GM10248 (cell line): ENCODE results near the gene ASIC2.

ENCODE experiments used
- CTCF ChIA-PET: fragments of 300-600 bp; sonication (Branson Sonifier 250); formaldehyde crosslinking; extraction: SDS; loops from one replicate; lab custom pipeline; 2021; ENCODE audit warnings: antibody characterized with exemption; lab: Yijun Ruan, JAX
- POLR2A ChIA-PET: fragments of 350-650 bp; sonication (Branson Sonifier 250); formaldehyde crosslinking; extraction: SDS; loops from one replicate; lab custom pipeline; 2020; ENCODE audit warnings: antibody characterized with exemption; lab: Yijun Ruan, JAX
- DNase-seq: peaks from one replicate; pipeline ENCODE4 v3.0.0; 2012; ENCODE audit errors: extremely low spot score
- TF ChIP-seq, protein P1 (sequence below): IDR thresholded peaks from 2 replicates; pipeline ENCODE4 v1.5.1; 2012; ENCODE audit warnings: mild to moderate bottlenecking, low read depth; ENCODE audit errors: extremely low read depth, missing control alignments, control extremely low read depth

ASIC2 gene

DNA sequence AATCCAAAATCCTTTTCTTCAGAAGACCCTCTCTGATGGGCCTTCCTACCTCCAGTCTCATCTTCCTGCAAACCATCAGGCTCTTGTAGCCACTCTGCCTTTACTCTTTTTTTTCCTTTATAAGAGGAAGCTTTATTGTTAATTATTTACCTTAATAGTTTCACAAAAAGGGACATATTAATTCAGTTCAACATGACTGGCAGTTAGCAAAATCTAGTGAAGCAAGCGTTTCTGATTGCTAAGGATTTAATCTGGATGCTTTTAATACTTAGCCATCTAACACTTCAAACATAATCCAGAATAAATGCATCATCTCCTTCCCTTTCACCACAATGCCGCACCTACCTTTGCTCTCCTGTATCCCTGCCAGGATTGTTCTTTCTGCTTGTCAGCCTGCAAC, 239.4 kb downstream of the ASIC2 start:
- TF ChIP-seq, protein P1, sequence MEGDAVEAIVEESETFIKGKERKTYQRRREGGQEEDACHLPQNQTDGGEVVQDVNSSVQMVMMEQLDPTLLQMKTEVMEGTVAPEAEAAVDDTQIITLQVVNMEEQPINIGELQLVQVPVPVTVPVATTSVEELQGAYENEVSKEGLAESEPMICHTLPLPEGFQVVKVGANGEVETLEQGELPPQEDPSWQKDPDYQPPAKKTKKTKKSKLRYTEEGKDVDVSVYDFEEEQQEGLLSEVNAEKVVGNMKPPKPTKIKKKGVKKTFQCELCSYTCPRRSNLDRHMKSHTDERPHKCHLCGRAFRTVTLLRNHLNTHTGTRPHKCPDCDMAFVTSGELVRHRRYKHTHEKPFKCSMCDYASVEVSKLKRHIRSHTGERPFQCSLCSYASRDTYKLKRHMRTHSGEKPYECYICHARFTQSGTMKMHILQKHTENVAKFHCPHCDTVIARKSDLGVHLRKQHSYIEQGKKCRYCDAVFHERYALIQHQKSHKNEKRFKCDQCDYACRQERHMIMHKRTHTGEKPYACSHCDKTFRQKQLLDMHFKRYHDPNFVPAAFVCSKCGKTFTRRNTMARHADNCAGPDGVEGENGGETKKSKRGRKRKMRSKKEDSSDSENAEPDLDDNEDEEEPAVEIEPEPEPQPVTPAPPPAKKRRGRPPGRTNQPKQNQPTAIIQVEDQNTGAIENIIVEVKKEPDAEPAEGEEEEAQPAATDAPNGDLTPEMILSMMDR = no peak
- POLR2A ChIA-PET = no interaction called here
- CTCF ChIA-PET = interaction anchor here (0.9 to 3.4 kb wide), 3 partner anchors 11 to 20 kb away, joined by 3 to 15 read pairs (median 3); no protein-coding TSS in a partner anchor
- no peak for DNase-seq

DNA sequence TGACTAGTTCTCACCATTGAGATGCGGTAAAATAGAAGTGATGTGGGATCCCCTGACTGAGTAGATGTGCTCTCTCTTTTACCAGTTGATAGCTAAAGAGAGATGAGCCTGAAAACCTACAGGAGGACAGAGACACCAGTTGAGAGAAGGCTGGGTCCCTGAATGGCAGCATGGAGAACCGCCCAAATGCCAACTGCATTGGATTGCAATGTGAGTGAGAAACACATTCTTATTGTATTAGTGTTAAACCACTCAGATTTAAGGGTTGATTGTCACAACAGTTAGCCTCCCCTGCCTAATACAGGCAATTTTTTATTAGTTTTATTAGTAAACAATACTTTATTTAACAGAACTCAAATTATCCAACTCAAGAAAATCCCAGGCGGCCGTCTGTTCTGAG, 240.2 kb downstream of the ASIC2 start:
- ChIA-PET CTCF (interaction anchor here (0.9 to 3.4 kb wide), 2 partner anchors 10 to 15 kb away, joined by 3 to 15 read pairs; no protein-coding TSS in a partner anchor), POLR2A (no interaction called here)
- no peak for DNase-seq
- TF ChIP-seq, protein P1 = no peak

DNA sequence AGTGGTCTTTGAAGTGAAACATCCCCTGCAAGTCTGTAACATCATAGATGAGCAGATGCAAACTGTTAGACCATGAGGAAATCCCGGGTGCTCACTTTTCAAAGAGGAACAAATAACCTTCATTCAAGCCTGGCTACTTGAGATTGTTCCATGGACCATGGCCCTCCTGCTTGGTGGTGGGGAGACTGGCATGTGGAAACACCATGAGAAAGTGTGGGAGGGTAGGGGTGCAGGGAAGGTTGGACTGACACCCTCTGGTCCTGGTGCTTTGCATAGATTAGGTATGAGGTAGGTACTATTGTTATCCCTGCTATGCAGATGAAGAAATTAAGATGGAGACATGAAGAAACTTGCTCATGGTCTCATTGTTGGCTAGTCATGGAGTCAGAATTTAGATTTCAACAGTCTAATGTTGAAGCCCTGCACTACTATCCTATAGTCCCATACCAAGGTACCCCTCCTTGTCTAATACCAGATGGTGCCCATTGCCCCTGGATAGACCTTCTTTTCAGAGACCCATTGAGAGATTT, 242.4 kb downstream of the ASIC2 start:
- no peak for DNase-seq
- POLR2A ChIA-PET = no interaction called here
- TF ChIP-seq, protein P1 = no peak
- CTCF ChIA-PET = interaction anchor here (1.5 to 3.4 kb wide), 6 partner anchors 8 to 25 kb away, joined by 4 to 15 read pairs (median 8); no protein-coding TSS in a partner anchor

DNA sequence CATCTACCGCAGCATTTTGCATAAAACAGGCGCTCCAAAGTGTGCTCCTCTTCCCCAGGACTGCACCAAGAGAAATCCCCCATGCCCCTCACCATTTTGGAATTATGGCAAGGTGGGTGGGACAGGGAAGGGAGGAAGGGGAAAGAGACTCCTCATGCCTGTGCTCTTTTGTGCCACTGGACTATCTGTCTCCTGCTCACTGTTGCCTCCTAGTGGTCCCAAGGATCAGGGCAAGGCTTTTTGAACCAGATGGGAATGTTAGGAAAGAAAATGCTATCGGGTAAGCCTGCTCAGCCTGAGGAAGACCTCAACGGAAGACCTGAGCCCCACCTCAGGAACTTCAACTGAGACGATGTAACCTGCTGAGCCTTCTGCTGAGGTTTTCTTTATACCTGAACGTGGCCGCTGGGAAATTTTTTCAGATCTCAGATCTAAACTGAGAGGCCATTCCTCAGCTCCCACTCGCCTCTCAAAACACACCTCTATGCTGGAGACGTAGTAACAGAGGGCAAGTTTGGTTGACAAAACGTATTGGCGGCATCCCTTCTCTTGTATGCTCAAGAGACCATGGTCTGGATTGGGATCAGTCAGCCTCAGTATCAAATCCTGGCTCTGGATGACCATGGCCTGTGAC, 243.2 kb downstream of the ASIC2 start:
- CTCF ChIA-PET = interaction anchor here (0.9 to 2.4 kb wide), 11 partner anchors 8 to 238 kb away, joined by 3 to 8 read pairs (median 5); no protein-coding TSS in a partner anchor
- POLR2A ChIA-PET = no interaction called here
- DNase-seq = peak; percentile 71
- TF ChIP-seq, protein P1 = peak; percentile 85

DNA sequence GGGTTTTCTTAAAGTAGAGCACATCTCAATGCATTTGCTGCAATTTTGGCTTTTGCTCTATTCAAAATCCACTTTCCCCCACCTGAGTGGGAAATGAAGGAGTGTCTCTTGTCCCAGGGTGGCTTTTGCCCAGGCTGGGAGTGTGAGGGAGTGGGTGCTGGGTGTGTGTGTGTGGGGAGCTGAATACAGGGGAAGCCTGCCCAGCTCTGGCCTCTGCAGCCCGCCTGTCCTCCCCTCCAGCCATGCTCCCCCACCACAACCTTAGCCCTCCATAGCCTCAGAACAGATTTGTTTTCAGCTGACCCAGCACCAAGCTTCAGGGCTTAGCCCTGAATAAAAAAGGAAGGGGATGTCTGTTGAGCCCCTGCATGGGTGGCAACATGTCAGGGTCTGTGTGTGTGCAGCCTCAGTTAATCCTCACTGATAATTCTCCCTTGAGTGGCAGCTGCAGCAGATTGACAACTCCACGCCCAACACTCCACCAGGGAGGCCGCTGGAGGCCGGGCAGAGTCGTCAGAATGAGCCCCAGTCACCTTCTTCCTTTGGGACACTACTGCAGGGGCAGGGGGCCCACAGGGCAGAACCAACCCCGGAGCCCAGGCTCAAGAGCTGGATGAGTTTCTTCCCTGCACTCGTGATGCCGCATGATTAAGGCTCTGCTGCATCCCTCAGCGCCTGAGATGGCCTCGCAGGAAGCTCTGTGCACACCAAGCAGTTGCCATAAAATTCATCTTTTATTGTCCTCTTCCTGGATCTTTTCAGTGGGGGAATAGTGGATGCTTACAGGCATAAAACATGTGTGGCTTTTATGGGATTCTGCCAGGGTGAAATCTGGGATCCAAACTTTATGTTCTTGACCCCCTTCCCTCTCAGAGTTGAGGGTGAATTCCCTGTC, 246.5 kb downstream of the ASIC2 start:
- DNase-seq = no peak
- POLR2A ChIA-PET = no interaction called here
- TF ChIP-seq, protein P1 = no peak
- CTCF ChIA-PET = interaction anchor here (2.0 kb wide), 1 partner anchor 10 kb away, joined by 8 read pairs; no protein-coding TSS in a partner anchor

DNA sequence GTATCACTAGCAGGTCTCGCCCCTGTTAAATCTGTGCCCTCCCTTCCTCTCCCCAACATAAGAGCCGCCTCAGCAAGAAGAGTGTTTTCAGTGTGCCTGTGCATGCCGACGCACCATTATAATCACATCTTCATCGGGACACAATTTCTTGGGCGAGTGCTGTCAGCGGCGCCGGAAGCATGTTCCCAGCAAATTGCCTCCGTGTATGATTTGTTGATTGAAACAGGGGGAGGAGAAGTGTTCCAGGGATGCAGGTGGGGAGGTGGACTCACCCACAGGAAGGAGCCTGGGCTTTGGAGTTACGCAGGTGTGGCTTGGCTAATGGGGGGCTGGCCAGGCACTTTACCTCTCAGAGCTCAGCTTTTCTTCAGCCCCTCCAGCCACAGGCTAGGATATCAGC, 247.9 kb downstream of the ASIC2 start:
- ChIA-PET CTCF (interaction anchor here (0.6 kb wide), 1 partner anchor 10 kb away, joined by 3 read pairs; no protein-coding TSS in a partner anchor), POLR2A (no interaction called here)
- TF ChIP-seq, protein P1 = no peak
- no peak for DNase-seq
